ENCODE measurements around the gene IMPA2. TPM values are rescaled to one million over a fixed set of nuclear protein-coding genes. Genes with fewer than 3 reads are reported as not detected.

IMPA2 gene
- total and polyA plus RNA-seq, 2 experiments from 2014 or later, result 8.1 to 13.0 TPM

DNA sequence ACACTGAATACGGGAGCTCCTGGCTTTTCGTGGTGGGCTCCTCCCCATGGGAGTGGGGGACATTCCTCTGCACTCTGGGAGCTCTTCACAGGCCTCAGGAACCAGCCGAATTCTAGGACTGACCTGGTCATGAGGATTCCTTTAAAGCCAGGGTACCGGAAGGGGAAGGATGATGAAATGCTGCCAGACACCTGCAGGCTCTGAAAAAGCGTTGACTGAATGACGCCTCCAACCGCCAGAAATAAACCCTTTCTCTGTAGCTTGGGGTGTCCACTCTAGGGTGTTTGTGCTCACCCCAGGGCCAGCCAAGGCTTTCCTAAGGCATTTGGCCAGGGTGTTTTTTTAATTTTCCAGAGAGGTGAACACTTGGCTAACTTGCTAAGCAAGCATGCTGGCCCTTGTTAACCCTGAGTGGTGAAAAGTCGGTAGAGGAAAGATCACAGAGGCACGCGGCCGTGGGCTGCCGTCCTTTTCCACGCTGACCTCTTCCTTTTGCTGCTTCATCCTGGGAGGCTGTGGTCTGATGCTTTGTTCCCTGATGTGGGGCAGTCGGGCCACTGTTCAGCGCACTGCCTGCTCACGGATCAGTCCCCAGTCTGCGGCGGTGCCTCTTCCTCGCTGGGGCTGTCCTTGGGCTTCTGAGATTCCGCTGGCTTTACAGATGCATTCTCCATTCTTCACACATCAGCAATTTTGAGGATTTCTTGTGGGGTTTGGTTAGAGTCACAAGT, 32.0 kb downstream of the IMPA2 start:
- Histone ChIP-seq H3K9me2 (ENCODE audit: insufficient read depth) (no peaks in the 10 kb centered on the region), H3K9me3 (ENCODE audit: low read depth) (no peaks in the 10 kb centered on the region), H3K79me2 (ENCODE audit: insufficient read depth) (no peaks in the 10 kb centered on the region), H2AFZ (no peak overlapping the region), H3K27me3 (replicated peaks; ENCODE audit: insufficient read depth) (no peaks in the 10 kb centered on the region), H3K27ac (no peak overlapping the region), H3K4me1 (ENCODE audit: insufficient read depth) (no peaks in the 10 kb centered on the region), H3F3A (ENCODE audit: insufficient read depth) (no peaks in the 10 kb centered on the region), H3K4me3 (no peak overlapping the region), H3K4me2 (ENCODE audit: unreplicated experiment) (no peak overlapping the region), H4K20me1 (ENCODE audit: insufficient read depth) (no peaks in the 10 kb centered on the region), H3K9ac (no peak overlapping the region), H3K36me3 (ENCODE audit: low read depth) (no peaks in the 10 kb centered on the region)
- in situ Hi-C loops (cut with MboI), result no loop called here
- WGBS, 2 experiments (ENCODE audit: low coverage in 1 of 2, low lambda C conversion rate in 2 of 2, missing lambda C conversion rate in 2 of 2), result 91 to 92% methylated on average over 20 of the region's 20 CpGs
- no peak for DNase-seq
- no peak for TF ChIP-seq EZH2 (IDR thresholded peaks at IDR 0.05; ENCODE audit: insufficient read depth, poor library complexity, severe bottlenecking)
- no peak for TF ChIP-seq EZH2phosphoT487 (IDR thresholded peaks at IDR 0.05; ENCODE audit: insufficient read depth, low read depth)

- no peaks in the 10 kb centered on the region for H3K36me3 ChIP-seq (ENCODE audit: low read depth)
Measured at GRCh38 chr18:12014086-12014485, 32.8 kb downstream of the IMPA2 start.

GRCh38 chr18:12014521-12015415, 33.5 kb downstream of the IMPA2 start:
- Histone ChIP-seq H3K9ac (no peak overlapping the region), H2AFZ (no peak overlapping the region), H3K36me3 (ENCODE audit: low read depth) (no peaks in the 10 kb centered on the region), H3K9me3 (ENCODE audit: low read depth) (no peaks in the 10 kb centered on the region), H3K4me1 (ENCODE audit: insufficient read depth) (no peaks in the 10 kb centered on the region), H3K27me3 (replicated peaks; ENCODE audit: insufficient read depth) (no peaks in the 10 kb centered on the region), H3K4me3 (no peak overlapping the region), H3K4me2 (ENCODE audit: unreplicated experiment) (no peak overlapping the region), H3F3A (ENCODE audit: insufficient read depth) (no peaks in the 10 kb centered on the region), H3K9me2 (ENCODE audit: insufficient read depth) (no peaks in the 10 kb centered on the region), H3K27ac (no peak overlapping the region), H4K20me1 (ENCODE audit: insufficient read depth) (no peaks in the 10 kb centered on the region), H3K79me2 (ENCODE audit: insufficient read depth) (no peaks in the 10 kb centered on the region)
- in situ Hi-C loops (cut with MboI), result no loop called here
- TF ChIP-seq EZH2 (IDR thresholded peaks at IDR 0.05; ENCODE audit: insufficient read depth, poor library complexity, severe bottlenecking), result no peak
- no peak for DNase-seq
- WGBS, 2 experiments (ENCODE audit: low coverage in 1 of 2, low lambda C conversion rate in 2 of 2, missing lambda C conversion rate in 2 of 2), result 85 to 91% methylated on average over 14 of the region's 14 CpGs

More at GRCh38 chr18:12014086-12014485, 32.8 kb downstream of the IMPA2 start:
- H3K4me1 ChIP-seq (ENCODE audit: insufficient read depth), result no peaks in the 10 kb centered on the region
- no peak overlapping the region for H2AFZ ChIP-seq
- no peaks in the 10 kb centered on the region for H3F3A ChIP-seq (ENCODE audit: insufficient read depth)
- H4K20me1 ChIP-seq (ENCODE audit: insufficient read depth), result no peaks in the 10 kb centered on the region
- no peak for TF ChIP-seq EZH2 (IDR thresholded peaks at IDR 0.05; ENCODE audit: insufficient read depth, poor library complexity, severe bottlenecking)
- no peak for TF ChIP-seq EZH2phosphoT487 (IDR thresholded peaks at IDR 0.05; ENCODE audit: insufficient read depth, low read depth)
- H3K9me3 ChIP-seq (ENCODE audit: low read depth), result no peaks in the 10 kb centered on the region
- no peaks in the 10 kb centered on the region for H3K27me3 ChIP-seq (replicated peaks; ENCODE audit: insufficient read depth)
- no peaks in the 10 kb centered on the region for H3K9me2 ChIP-seq (ENCODE audit: insufficient read depth)
- in situ Hi-C loops (cut with MboI), result no loop called here
- no peak overlapping the region for H3K4me3 ChIP-seq
- no peak for DNase-seq
- H3K79me2 ChIP-seq (ENCODE audit: insufficient read depth), result no peaks in the 10 kb centered on the region
- WGBS, 2 experiments (ENCODE audit: low coverage in 1 of 2, low lambda C conversion rate in 2 of 2, missing lambda C conversion rate in 2 of 2), result 86 to 88% methylated on average over 17 of the region's 17 CpGs
- H3K27ac ChIP-seq, result no peak overlapping the region
- H3K9ac ChIP-seq, result no peak overlapping the region
- no peak overlapping the region for H3K4me2 ChIP-seq (ENCODE audit: unreplicated experiment)

DNA sequence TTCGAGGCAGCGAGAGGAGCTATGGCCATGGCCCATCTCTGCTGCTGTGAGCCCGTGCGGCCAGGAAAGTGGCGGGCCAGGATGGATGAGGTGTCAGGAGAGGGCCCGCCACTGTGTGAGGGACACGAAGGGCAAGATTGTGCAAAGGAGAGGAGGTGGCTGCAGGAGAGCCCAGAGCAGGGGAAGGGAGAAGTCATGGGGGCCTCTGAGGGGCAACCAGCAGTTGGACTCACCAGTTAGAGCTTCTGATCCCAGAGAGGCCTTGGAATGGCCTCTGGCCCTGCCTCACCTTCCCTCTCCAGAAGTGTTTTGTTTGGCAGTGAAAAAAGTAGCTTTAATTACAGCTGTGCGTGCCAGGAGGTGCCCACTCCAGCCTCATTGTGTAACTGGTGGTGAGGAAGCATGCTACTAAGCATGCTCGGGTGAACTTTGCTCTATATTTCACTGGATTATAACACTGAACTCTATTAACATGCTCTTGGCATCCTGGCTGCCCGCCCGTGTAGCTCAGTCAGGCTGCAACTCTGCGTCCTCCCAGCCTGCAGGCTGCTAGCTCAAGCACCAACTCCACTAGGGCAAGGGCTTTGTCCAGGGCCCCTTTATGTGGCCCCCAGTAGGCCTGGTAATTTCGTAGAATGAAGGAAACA, 34.2 kb downstream of the IMPA2 start:
- DNase-seq, result peak; percentile 57

More for the DNA sequence above, 34.2 kb downstream of the IMPA2 start:
- WGBS, 2 experiments (ENCODE audit: low coverage in 1 of 2, low lambda C conversion rate in 2 of 2, missing lambda C conversion rate in 2 of 2), result 76 to 80% methylated on average over 13 of the region's 13 CpGs
- H3K9me3 ChIP-seq (ENCODE audit: low read depth), result no peaks in the 10 kb centered on the region
- no peak overlapping the region for H3K27ac ChIP-seq
- H3K4me2 ChIP-seq (ENCODE audit: unreplicated experiment), result no peak overlapping the region
- H2AFZ ChIP-seq, result no peak overlapping the region
- H3K9ac ChIP-seq, result no peak overlapping the region
- H3K4me3 ChIP-seq, result no peak overlapping the region
- H3K4me1 ChIP-seq (ENCODE audit: insufficient read depth), result no peaks in the 10 kb centered on the region
- in situ Hi-C loops (cut with MboI), result no loop called here
- no peaks in the 10 kb centered on the region for H3K79me2 ChIP-seq (ENCODE audit: insufficient read depth)
- TF ChIP-seq EZH2 (IDR thresholded peaks at IDR 0.05; ENCODE audit: insufficient read depth, poor library complexity, severe bottlenecking) (no peak), EZH2phosphoT487 (IDR thresholded peaks at IDR 0.05; ENCODE audit: insufficient read depth, low read depth) (no peak)
- no peaks in the 10 kb centered on the region for H3K36me3 ChIP-seq (ENCODE audit: low read depth)
- H3F3A ChIP-seq (ENCODE audit: insufficient read depth), result no peaks in the 10 kb centered on the region
- H4K20me1 ChIP-seq (ENCODE audit: insufficient read depth), result no peaks in the 10 kb centered on the region
- H3K9me2 ChIP-seq (ENCODE audit: insufficient read depth), result no peaks in the 10 kb centered on the region
- no peaks in the 10 kb centered on the region for H3K27me3 ChIP-seq (replicated peaks; ENCODE audit: insufficient read depth)
